DMS 273 (cell line): ENCODE measurements around the gene U2AF1L4.
A peak's percentile ranks its signal among the peaks of the same experiment; 100 is the strongest.

Source experiments
- DNase-seq: peaks from one replicate; lab custom pipeline; 2025; ENCODE audit not compliant: unreplicated experiment; lab: John Stamatoyannopoulos, UW

Gene U2AF1L4

GRCh38 chr19:35742121-35742724 lies 3.0 kb downstream of the U2AF1L4 start, which contains the start of gene IGFLR1:
Gene IGFLR1, minus strand, starts transcription at chr19:35742452. Its CDS starts 1,272 bp downstream, at chr19:35741180.
- no peak for DNase-seq

- DNase-seq, result no peak
Measured at GRCh38 chr19:35741203-35741515, 4.1 kb downstream of the U2AF1L4 start.

- peak; percentile 99 for DNase-seq
Measured at GRCh38 chr19:35740423-35741202, 4.6 kb downstream of the U2AF1L4 start.

GRCh38 chr19:35740108-35740422 lies 5.2 kb downstream of the U2AF1L4 start:
- no peak for DNase-seq

GRCh38 chr19:35739275-35740107 lies 5.7 kb downstream of the U2AF1L4 start:
- DNase-seq, result peak; percentile 24

- DNase-seq, result no peak
Measured at GRCh38 chr19:35738887-35739229, 6.4 kb downstream of the U2AF1L4 start.

GRCh38 chr19:35738021-35738886 lies 7.0 kb downstream of the U2AF1L4 start:
- DNase-seq, result no peak

- peak; percentile 42 for DNase-seq
Measured at GRCh38 chr19:35736913-35737886, 8.0 kb downstream of the U2AF1L4 start.

- DNase-seq, result no peak
Measured at GRCh38 chr19:35734889-35735288, 10.3 kb downstream of the U2AF1L4 start.

GRCh38 chr19:35734273-35734672 lies 10.9 kb downstream of the U2AF1L4 start:
- no peak for DNase-seq

- DNase-seq, result no peak
Measured at GRCh38 chr19:35733180-35734125, 11.8 kb downstream of the U2AF1L4 start.

- DNase-seq, result no peak
Measured at GRCh38 chr19:35732540-35733179, 12.6 kb downstream of the U2AF1L4 start.

GRCh38 chr19:35731779-35732405 lies 13.3 kb downstream of the U2AF1L4 start:
- no peak for DNase-seq

GRCh38 chr19:35731353-35731752 lies 13.9 kb downstream of the U2AF1L4 start:
- DNase-seq, result no peak

GRCh38 chr19:35730326-35730725 lies 14.9 kb downstream of the U2AF1L4 start:
- no peak for DNase-seq

- DNase-seq, result no peak
Measured at GRCh38 chr19:35729763-35730162, 15.5 kb downstream of the U2AF1L4 start.

- no peak for DNase-seq
Measured at GRCh38 chr19:35729021-35729420, 16.2 kb downstream of the U2AF1L4 start.
